ENCODE data around the gene ZBTB8B.
"Not testable (repeated sequence)": the region's sequence is repeated elsewhere in the genome, so short reads cannot be mapped to it uniquely, and the experiment has no call there.

ZBTB8B gene

GRCh38 chr1:32454726-32455125, 10.1 kb upstream of the ZBTB8B start:
- H3K9me3 ChIP-seq: peaks cover 5% of the 10 kb centered on the region; the same call in 1 of the 2 replicates
- H3K36me3 ChIP-seq (replicated peaks): no peaks in the 10 kb centered on the region
- no peaks in the 10 kb centered on the region for H3K4me1 ChIP-seq
- no peak overlapping the region for H3K4me3 ChIP-seq
- peak; percentile 34 to 73 for DNase-seq (ENCODE audit: low spot score in 2 of 2)
- no peaks in the 10 kb centered on the region for H3K27me3 ChIP-seq (ENCODE audit: low read depth)
- in situ Hi-C loops (cut with MboI; ENCODE audit: low sequenced_read_pairs): no loop called here

DNA sequence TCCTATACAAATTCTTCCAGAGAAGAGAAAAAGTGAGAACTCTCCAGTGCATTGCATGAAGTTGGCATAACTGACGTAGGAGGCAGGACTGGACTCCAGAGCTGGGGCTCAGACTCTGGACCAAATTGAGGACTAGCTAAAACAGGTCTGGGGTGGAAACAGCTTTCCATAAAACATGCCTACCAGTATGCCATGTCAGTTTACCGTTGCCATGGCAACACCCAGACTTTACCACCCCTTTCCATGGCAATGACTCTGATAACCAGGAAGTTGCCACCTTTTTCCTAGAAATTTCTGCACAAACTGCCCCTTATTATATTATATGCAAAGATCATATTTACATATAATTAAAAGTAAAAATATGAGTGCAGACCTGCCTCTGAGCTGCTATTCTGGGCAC, 8.9 kb upstream of the ZBTB8B start:
- Histone ChIP-seq H3K4me3 (no peak overlapping the region), H3K36me3 (replicated peaks) (no peaks in the 10 kb centered on the region), H3K27me3 (ENCODE audit: low read depth) (no peaks in the 10 kb centered on the region), H3K9me3 (peaks cover 5% of the 10 kb centered on the region; the same call in 1 of the 2 replicates), H3K4me1 (no peaks in the 10 kb centered on the region)
- DNase-seq (ENCODE audit: low spot score in 2 of 2): no peak
- in situ Hi-C loops (cut with MboI; ENCODE audit: low sequenced_read_pairs): no loop called here

GRCh38 chr1:32458798-32459197, 6.1 kb upstream of the ZBTB8B start:
- DNase-seq (ENCODE audit: low spot score in 2 of 2); H3K27me3 ChIP-seq (ENCODE audit: low read depth); H3K4me1 ChIP-seq; H3K9me3 ChIP-seq; H3K36me3 ChIP-seq (replicated peaks); H3K4me3 ChIP-seq; in situ Hi-C loops (cut with MboI; ENCODE audit: low sequenced_read_pairs): not testable (repeated sequence)

- H3K4me3 ChIP-seq; H3K9me3 ChIP-seq; H3K4me1 ChIP-seq; H3K27me3 ChIP-seq (ENCODE audit: low read depth); DNase-seq (ENCODE audit: low spot score in 2 of 2); in situ Hi-C loops (cut with MboI; ENCODE audit: low sequenced_read_pairs); H3K36me3 ChIP-seq (replicated peaks): not testable (repeated sequence)
Observed at GRCh38 chr1:32462977-32463376, 1.9 kb upstream of the ZBTB8B start.

- Histone ChIP-seq H3K4me1 (peaks cover 8% of the 10 kb centered on the region), H3K36me3 (replicated peaks) (no peaks in the 10 kb centered on the region), H3K4me3 (peak overlapping the region; percentile 44), H3K27me3 (ENCODE audit: low read depth) (peaks cover 2% of the 10 kb centered on the region; the same call in 1 of the 2 replicates), H3K9me3 (peaks cover 2% of the 10 kb centered on the region; the same call in 1 of the 2 replicates)
- DNase-seq (ENCODE audit: low spot score in 2 of 2): no peak
- in situ Hi-C loops (cut with MboI; ENCODE audit: low sequenced_read_pairs): no loop called here
Observed at GRCh38 chr1:32464191-32464715, 619 bp upstream of the ZBTB8B start.

GRCh38 chr1:32465578-32465933, 684 bp downstream of the ZBTB8B start:
- no peaks in the 10 kb centered on the region for H3K36me3 ChIP-seq (replicated peaks)
- H3K4me1 ChIP-seq: peaks cover 8% of the 10 kb centered on the region
- no peak for DNase-seq (ENCODE audit: low spot score in 2 of 2)
- peak overlapping the region; percentile 44 for H3K4me3 ChIP-seq
- H3K9me3 ChIP-seq: no peaks in the 10 kb centered on the region
- in situ Hi-C loops (cut with MboI; ENCODE audit: low sequenced_read_pairs): no loop called here
- peaks cover 2% of the 10 kb centered on the region; the same call in 1 of the 2 replicates for H3K27me3 ChIP-seq (ENCODE audit: low read depth)

DNA sequence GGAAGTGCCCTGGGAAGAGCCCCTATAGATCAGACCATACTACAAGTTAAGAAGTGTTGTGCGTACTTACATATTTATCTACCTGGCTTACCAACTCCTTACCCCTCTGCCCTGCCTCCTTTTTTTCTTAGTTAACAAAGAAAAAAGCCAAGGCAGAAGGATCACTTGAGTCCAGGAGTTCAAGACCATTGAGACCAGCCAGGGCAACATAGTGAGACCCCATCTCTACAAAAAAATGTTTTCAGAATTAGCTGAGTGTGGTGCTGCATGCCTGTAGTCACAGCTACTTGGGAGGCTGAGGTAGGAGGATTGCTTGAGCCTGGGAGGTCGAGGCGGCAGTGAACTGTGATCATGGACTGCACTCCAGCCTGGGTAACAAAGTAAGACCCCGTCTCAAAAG, 1.9 kb downstream of the ZBTB8B start:
- in situ Hi-C loops (cut with MboI; ENCODE audit: low sequenced_read_pairs): no loop called here
- Histone ChIP-seq H3K9me3 (no peaks in the 10 kb centered on the region), H3K27me3 (ENCODE audit: low read depth) (peaks cover under 1% of the 10 kb centered on the region; the same call in 1 of the 2 replicates), H3K4me1 (peaks cover 8% of the 10 kb centered on the region), H3K4me3 (no peak overlapping the region), H3K36me3 (replicated peaks) (no peaks in the 10 kb centered on the region)
- DNase-seq (ENCODE audit: low spot score in 2 of 2): no peak

DNA sequence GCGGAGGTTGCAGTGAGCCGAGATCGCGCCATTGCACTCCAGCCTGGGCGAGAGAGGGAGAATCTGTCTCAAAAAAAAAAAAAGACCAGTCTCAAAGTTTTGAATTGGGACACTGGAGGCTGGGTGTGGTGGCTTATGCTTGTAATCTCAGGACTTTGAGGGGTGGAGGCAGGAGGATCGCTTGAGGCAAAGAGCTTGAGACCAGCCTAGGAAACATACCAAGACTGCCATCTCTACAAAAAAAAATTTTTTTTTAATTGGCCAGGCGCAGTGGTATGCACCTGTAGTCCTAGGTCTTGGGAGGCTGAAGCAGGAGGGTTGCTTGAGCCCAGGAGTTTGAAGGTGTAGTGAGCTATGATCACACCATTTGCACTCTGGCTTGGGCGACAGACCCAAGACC, 3.9 kb downstream of the ZBTB8B start:
- Histone ChIP-seq H3K4me1 (peaks cover 8% of the 10 kb centered on the region), H3K36me3 (replicated peaks) (no peaks in the 10 kb centered on the region; the same call in 1 of the 2 replicates), H3K9me3 (no peaks in the 10 kb centered on the region), H3K27me3 (ENCODE audit: low read depth) (no peaks in the 10 kb centered on the region), H3K4me3 (no peak overlapping the region)
- no peak for DNase-seq (ENCODE audit: low spot score in 2 of 2)
- in situ Hi-C loops (cut with MboI; ENCODE audit: low sequenced_read_pairs): no loop called here

DNA sequence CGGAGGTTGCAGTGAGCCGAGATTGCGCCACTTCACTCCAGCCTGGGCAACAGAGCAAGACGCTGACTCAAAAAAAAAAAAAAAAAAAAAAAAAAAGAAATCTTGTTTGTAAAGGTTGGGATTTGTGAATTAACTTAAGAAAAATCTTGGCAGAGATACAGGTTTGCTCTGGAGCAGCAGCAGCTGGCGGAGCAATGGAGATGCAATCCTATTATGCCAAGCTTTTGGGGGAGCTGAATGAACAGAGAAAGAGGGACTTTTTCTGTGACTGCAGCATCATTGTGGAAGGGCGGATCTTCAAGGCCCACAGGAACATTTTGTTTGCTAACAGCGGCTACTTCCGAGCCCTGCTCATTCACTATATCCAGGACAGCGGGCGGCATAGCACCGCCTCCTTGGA, 5.6 kb downstream of the ZBTB8B start:
- H3K9me3 ChIP-seq: no peaks in the 10 kb centered on the region
- peaks cover 2% of the 10 kb centered on the region; the same call in 1 of the 2 replicates for H3K4me1 ChIP-seq
- DNase-seq (ENCODE audit: low spot score in 2 of 2): no peak
- in situ Hi-C loops (cut with MboI; ENCODE audit: low sequenced_read_pairs): no loop called here
- H3K27me3 ChIP-seq (ENCODE audit: low read depth): no peaks in the 10 kb centered on the region
- no peak overlapping the region for H3K4me3 ChIP-seq
- no peaks in the 10 kb centered on the region; the same call in 1 of the 2 replicates for H3K36me3 ChIP-seq (replicated peaks)

GRCh38 chr1:32470991-32471694, 6.3 kb downstream of the ZBTB8B start:
- Histone ChIP-seq H3K27me3 (ENCODE audit: low read depth) (no peaks in the 10 kb centered on the region), H3K4me1 (no peaks in the 10 kb centered on the region), H3K4me3 (no peak overlapping the region), H3K9me3 (no peaks in the 10 kb centered on the region), H3K36me3 (replicated peaks) (no peaks in the 10 kb centered on the region; the same call in 1 of the 2 replicates)
- in situ Hi-C loops (cut with MboI; ENCODE audit: low sequenced_read_pairs): no loop called here
- DNase-seq (ENCODE audit: low spot score in 2 of 2): peak; percentile 56 to 79

DNA sequence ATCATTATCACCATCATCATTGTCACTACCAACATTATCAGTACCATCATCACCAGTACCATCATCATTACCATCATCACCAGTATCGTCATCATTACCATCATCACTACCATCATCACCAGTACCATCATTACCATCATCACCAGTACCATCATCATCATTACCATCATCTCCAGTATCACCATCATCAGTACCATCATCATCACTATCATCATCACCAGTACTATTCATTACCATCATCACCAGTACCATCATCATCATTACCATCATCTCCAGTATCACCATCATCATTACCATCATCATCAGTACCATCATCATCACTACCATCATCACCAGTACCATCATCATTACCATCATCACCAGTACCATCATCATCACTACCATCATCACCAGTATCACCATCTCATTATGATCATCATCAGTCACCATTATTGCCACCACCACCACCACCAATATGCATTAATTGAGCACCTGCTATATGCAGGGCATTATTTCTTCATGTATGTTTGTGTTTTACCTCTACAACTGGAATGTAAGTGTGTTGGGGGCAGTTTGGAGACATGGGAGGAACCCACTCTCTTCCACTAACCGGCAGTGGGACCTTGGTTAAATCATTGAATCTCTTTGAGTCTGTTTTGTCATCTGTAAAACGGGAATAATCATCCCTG, 7.0 kb downstream of the ZBTB8B start:
- no peak for DNase-seq (ENCODE audit: low spot score in 2 of 2)
- Histone ChIP-seq H3K4me1 (no peaks in the 10 kb centered on the region), H3K36me3 (replicated peaks) (no peaks in the 10 kb centered on the region; the same call in 1 of the 2 replicates), H3K27me3 (ENCODE audit: low read depth) (no peaks in the 10 kb centered on the region), H3K4me3 (no peak overlapping the region), H3K9me3 (no peaks in the 10 kb centered on the region)
- in situ Hi-C loops (cut with MboI; ENCODE audit: low sequenced_read_pairs): no loop called here

DNA sequence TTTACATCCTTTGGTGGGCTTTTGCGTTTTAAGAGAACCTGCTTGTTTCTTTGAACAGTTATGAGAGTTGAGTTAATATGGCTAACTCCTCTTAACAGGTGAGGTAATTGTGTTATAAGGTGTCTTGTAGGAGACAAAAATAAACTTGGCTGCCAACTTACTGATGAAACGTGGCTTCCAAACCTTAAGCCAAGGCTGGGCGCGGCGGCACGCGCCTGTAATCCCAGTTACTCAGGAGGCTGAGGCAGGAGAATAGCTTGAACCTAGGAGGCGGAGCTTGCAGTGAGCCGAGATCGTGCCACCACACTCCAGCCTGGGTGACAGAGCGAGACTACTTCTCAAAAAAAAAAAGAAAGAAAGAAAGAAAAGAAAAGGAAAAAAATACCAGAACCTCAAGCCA, 8.1 kb downstream of the ZBTB8B start:
- H3K4me3 ChIP-seq; in situ Hi-C loops (cut with MboI; ENCODE audit: low sequenced_read_pairs): not testable (repeated sequence)

DNA sequence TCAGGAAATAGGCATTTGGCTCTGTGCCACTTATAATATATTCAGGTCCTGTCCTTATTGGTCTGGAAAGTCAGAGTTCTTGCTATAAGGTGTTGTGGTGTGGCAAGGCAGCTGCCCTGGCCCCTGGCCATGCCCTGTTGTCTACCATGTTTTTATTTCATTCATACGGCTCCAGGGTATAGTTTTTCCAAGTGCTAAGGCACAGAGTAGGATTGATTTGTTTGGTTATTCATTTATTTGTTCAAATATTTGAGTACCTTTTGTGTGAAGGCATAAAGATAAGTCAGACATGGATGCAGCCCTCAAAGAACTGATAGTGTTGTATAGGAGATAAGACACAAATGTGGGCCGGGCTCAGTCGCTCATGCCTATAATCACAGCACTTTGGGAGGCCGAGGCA, 10.1 kb downstream of the ZBTB8B start:
- in situ Hi-C loops (cut with MboI; ENCODE audit: low sequenced_read_pairs): no loop called here
- Histone ChIP-seq H3K9me3 (no peaks in the 10 kb centered on the region), H3K36me3 (replicated peaks) (no peaks in the 10 kb centered on the region; the same call in 1 of the 2 replicates), H3K27me3 (ENCODE audit: low read depth) (no peaks in the 10 kb centered on the region), H3K4me1 (no peaks in the 10 kb centered on the region), H3K4me3 (no peak overlapping the region)
- no peak for DNase-seq (ENCODE audit: low spot score in 2 of 2)

More for the DNA sequence above, 8.1 kb downstream of the ZBTB8B start:
- H3K36me3 ChIP-seq (replicated peaks); H3K27me3 ChIP-seq (ENCODE audit: low read depth); DNase-seq (ENCODE audit: low spot score in 2 of 2); H3K9me3 ChIP-seq; H3K4me1 ChIP-seq: not testable (repeated sequence)

- Histone ChIP-seq H3K4me1 (no peaks in the 10 kb centered on the region), H3K27me3 (ENCODE audit: low read depth) (no peaks in the 10 kb centered on the region), H3K4me3 (no peak overlapping the region), H3K9me3 (no peaks in the 10 kb centered on the region), H3K36me3 (replicated peaks) (no peaks in the 10 kb centered on the region)
- in situ Hi-C loops (cut with MboI; ENCODE audit: low sequenced_read_pairs): no loop called here
- DNase-seq (ENCODE audit: low spot score in 2 of 2): no peak
Observed at GRCh38 chr1:32480003-32480402, 15.1 kb downstream of the ZBTB8B start.
